Measurements from ENCODE around the gene FAM217A. TPM values are rescaled to one million over a fixed set of nuclear protein-coding genes. Genes with fewer than 3 reads are reported as not detected.
"Not testable (repeated sequence)": the region's sequence is repeated elsewhere in the genome, so short reads cannot be mapped to it uniquely, and the experiment has no call there.

Gene FAM217A
- 1 to 10 TPM; 1.3 to 3.5 (median 1.9) TPM for polyA plus RNA-seq (ENCODE audit: insufficient read length in 4 of 4)

DNA sequence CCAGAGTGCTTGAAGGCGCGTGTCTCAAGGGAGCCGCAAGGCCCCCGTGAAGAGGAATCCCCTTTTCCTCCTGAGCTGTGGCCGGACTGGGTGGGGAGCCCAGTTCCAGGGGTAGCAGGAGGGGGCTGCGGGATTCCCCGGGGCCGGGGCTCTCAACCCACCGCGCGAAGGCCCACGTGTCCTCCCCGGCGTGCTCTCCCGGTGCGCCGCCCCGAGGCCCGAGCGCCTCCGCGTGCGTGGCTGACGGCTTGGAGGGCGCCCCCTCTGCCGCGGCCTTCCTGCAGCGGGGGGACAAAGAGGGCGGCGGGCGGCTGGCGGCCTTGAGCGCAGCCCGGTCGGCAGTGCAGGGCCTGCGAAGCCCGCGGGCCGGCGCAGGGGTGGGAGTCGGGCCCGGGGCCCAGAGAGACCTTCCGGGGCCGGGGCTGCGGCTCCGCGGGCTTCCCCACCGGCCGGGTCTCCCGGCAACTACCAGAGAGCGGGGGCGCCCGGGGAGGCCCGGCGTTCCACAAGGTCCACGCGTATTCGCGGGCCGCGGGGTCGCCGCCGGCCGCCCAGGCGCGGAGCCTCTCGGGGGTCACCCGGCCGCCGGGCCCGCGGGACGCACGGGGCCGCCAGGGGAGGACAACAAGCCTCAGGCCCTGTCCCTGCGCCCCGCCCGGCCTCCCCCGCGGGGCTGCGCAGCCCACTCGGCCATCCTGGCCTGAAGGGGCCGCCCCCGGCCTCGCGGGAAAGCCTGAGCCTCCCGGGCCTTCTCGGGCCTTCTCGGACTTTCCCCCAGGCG lies at the start of gene FAM217A:
FAM217A (minus strand) TSS at position 447 of the 781 bp plus-strand sequence. CDS start 1,723 bp downstream, outside the sequence.
- no peak for DNase-seq (ENCODE audit: low read depth in 4 of 4, low spot score in 3 of 4)

- DNase-seq (ENCODE audit: low read depth in 4 of 4, low spot score in 3 of 4) = no peak
These were observed 49.1 kb upstream of the FAM217A start for GRCh38 chr6:4128072-4128471.

- DNase-seq (ENCODE audit: low read depth in 4 of 4, low spot score in 3 of 4) = no peak
These were observed 47.3 kb upstream of the FAM217A start for GRCh38 chr6:4125933-4126864.

DNA sequence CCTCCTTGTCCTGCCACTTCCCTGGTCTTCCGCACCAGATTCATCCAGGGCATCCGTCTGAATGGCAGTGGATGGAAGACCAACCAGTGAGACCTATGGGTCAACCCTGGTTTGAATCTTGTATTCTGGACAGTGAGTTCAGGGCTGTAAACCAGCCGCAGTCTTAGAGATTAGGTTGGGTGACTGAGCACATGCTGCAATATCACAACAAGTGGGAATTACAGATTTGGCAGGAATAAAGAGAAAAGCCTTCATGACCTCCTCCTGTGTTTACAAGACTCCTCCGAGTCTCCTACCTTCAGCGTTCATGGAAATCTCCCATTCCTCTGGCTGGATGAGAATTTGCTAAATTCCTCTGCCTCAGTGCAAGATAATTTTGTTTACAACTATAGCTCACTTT lies 46.6 kb upstream of the FAM217A start:
- DNase-seq (ENCODE audit: low read depth in 4 of 4, low spot score in 3 of 4) = no peak

GRCh38 chr6:4124351-4124750 lies 45.4 kb upstream of the FAM217A start:
- no peak for DNase-seq (ENCODE audit: low read depth in 4 of 4, low spot score in 3 of 4)

- no peak for DNase-seq (ENCODE audit: low read depth in 4 of 4, low spot score in 3 of 4)
These were observed 36.8 kb upstream of the FAM217A start for GRCh38 chr6:4115741-4116140.

DNA sequence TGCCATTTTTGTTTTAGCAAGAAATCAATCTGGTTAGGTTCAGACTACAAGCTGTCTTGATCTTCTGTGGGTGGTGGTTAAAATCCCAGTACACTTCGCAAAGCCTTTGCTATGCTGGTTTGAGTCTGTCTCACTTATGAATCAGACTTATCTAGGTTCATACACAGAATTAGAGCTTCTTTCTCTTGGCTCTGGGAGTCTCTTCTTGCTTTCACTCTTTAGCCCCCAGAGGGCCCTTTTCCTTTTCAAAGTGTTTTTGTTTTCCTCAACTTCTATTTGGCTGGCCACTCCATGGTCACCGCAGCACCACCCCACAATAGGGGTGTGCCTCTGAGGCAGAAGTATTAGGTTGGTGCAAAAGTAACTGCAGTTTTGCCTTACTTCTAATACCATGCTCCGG lies 35.2 kb upstream of the FAM217A start:
- DNase-seq (ENCODE audit: low read depth in 4 of 4, low spot score in 3 of 4) = no peak

- no peak for DNase-seq (ENCODE audit: low read depth in 4 of 4, low spot score in 3 of 4)
These were observed 34.7 kb upstream of the FAM217A start for GRCh38 chr6:4113649-4114048.

DNA sequence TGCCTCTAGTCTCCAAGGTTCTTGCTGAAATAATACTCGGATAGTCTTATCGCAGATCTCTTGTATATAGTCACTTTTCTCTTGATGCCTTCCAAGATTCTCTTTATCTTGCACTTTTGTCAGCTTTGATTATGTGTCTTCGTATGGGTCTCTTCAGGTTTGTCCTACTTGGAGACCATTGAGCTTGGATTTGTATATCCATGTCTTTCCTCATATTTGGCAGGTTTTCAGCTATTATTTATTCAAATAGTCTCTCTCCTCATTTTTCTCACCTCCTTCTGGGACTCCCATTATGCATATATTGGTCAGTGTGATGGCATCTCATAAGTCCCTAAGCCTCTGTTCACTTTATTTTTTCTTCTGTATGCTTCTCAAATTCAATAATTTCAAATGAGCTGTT lies 33.4 kb upstream of the FAM217A start:
- no peak for DNase-seq (ENCODE audit: low read depth in 4 of 4, low spot score in 3 of 4)

GRCh38 chr6:4109363-4109815 lies 30.5 kb upstream of the FAM217A start:
- not testable (repeated sequence) for DNase-seq (ENCODE audit: low read depth in 4 of 4, low spot score in 3 of 4)

DNA sequence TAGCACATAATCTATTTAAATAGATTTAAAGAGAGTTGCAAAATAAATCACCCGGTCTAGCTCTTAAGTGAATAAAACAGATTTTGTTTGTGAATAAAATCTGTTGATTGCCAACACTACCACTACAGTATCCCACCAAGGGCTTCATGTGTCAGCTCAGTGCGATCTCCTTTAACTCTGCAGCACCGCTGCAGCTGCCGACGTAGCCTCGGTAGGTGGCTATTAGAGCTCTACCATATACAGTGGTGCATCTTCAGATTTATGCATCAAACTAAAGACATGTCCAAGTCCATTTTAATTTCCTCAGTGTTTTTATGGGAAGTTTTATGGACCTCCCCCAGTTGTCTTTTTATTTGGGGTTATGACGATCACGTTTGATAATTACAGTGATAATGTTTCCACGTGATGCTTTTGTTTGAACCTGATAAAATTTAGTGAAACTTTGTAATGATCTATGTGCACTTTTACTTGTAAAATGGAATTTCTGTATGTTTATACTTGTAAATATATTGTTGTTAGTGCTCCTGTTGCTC lies 29.7 kb upstream of the FAM217A start:
- DNase-seq (ENCODE audit: low read depth in 4 of 4, low spot score in 3 of 4) = no peak

GRCh38 chr6:4107873-4108272 lies 28.9 kb upstream of the FAM217A start:
- no peak for DNase-seq (ENCODE audit: low read depth in 4 of 4, low spot score in 3 of 4)

- DNase-seq (ENCODE audit: low read depth in 4 of 4, low spot score in 3 of 4) = no peak
These were observed 27.1 kb upstream of the FAM217A start for GRCh38 chr6:4105980-4106536.

DNA sequence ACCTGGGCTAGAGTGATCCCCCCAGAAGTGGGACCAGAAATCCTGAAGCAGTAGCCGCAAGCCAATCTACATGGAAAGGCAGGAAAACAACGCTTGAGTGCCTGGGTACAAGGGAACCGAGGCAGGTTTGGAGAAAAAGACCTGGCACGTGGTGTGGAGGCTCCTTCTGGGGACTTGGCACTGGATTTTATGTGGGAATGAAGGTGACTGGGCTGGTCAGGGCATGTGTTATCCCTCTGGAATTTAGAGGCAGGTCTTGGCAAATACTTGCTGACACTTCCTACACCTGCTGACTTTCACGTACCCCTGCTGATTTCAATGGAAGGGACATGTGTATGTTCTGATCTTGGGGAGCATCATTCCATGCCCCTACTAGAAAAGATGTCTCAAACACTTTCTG lies 25.0 kb upstream of the FAM217A start:
- DNase-seq (ENCODE audit: low read depth in 4 of 4, low spot score in 3 of 4) = no peak

- no peak for DNase-seq (ENCODE audit: low read depth in 4 of 4, low spot score in 3 of 4)
These were observed 23.8 kb upstream of the FAM217A start for GRCh38 chr6:4102687-4103244.

- DNase-seq (ENCODE audit: low read depth in 4 of 4, low spot score in 3 of 4) = no peak
These were observed 22.4 kb upstream of the FAM217A start for GRCh38 chr6:4101298-4101697.

GRCh38 chr6:4100655-4101054 lies 21.7 kb upstream of the FAM217A start:
- DNase-seq (ENCODE audit: low read depth in 4 of 4, low spot score in 3 of 4) = no peak

DNA sequence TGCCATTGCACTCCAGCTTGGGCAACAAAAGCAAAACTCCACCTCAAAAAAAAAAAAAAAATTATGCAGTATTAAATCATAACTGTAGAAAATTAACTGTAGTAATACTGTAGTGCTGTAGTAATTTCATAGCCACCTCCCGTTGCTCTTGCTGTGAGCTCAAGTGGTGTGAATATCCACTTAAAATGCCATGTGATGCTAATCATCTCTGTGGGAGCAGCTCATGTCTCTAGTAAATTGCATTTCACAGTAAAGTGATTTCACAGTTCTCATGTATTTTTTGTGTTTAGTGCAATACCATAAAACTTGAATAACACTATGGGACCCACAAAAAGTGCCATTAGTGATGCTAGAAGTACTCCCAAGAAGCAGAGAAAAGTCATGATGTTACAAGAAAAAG lies 14.4 kb upstream of the FAM217A start:
- DNase-seq (ENCODE audit: low read depth in 4 of 4, low spot score in 3 of 4) = no peak

DNA sequence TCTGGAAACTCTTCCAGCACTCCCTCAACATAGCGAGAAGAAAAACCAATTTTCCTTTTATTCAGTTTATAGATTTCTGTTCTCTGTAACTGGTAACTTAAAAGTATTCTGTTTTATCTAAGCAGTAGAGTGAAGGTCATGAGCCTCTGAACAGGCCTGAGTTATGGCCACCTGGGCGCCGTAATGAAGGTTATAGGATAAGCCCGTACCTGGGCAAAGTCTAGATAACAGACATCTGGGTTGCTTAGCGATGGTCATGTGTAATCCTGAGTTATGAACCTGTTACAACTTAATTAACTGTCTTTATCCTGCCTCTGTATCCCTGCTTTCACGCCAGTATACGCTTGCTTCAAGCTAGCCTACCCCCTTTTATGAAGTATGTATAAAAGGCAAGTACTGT lies 13.0 kb upstream of the FAM217A start:
- no peak for DNase-seq (ENCODE audit: low read depth in 4 of 4, low spot score in 3 of 4)

- not testable (repeated sequence) for DNase-seq (ENCODE audit: low read depth in 4 of 4, low spot score in 3 of 4)
These were observed 11.1 kb upstream of the FAM217A start for GRCh38 chr6:4090043-4090442.

GRCh38 chr6:4088704-4089103 lies 9.8 kb upstream of the FAM217A start:
- DNase-seq (ENCODE audit: low read depth in 4 of 4, low spot score in 3 of 4) = no peak

Data from left renal pelvis (tissue), 4 donors.